H1 (cell line): Measurements from ENCODE around the gene AHCY. TPM values are rescaled to one million over a fixed set of nuclear protein-coding genes. Genes with fewer than 3 reads are reported as not detected.

Experiments
- CTCF ChIA-PET: fragments of 300-600 bp; sonication (Branson Sonifier 250); formaldehyde crosslinking; loops from one replicate; lab custom pipeline; 2021; ENCODE audit not compliant: partially characterized antibody; lab: Charles Lee
- POLR2A ChIA-PET: fragments of 300-600 bp; sonication (Branson Sonifier 250); formaldehyde crosslinking; loops from one replicate; lab custom pipeline; 2021; ENCODE audit warnings: inconsistent platforms; ENCODE audit not compliant: partially characterized antibody; lab: Charles Lee
- DNase-seq, 2 experiments: peaks; one replicate each; pipeline versions ENCODE4 v3.0.0 to v3.0.0-alpha.2; 2010 to 2022; ENCODE audit warnings: low spot score in 2 of 2, low read depth in 1 of 2, mixed read lengths in 1 of 2
- FAIRE-seq: peaks from 2 replicates; lab custom pipeline; 2011; peaks lifted over from hg19 to GRCh38; lab: Jason Lieb, UNC
- H2AFZ ChIP-seq: 2 replicates; pipeline ENCODE4 v1.8.1; 2012; ENCODE audit warnings: low read length, inconsistent platforms
- H2AK5ac ChIP-seq: 2 replicates; pipeline ENCODE4 v1.6.1; 2013; ENCODE audit warnings: low read depth, low read length
- H2BK120ac ChIP-seq: replicated peaks from 2 replicates; pipeline ENCODE3; 2013; ENCODE audit warnings: low read depth, low read length, inconsistent platforms
- H2BK12ac ChIP-seq: 2 replicates; pipeline ENCODE4 v1.6.1; 2013; ENCODE audit warnings: low read depth, low read length
- H2BK15ac ChIP-seq: 2 replicates; pipeline ENCODE4 v1.6.1; 2013; ENCODE audit warnings: low read length
- H2BK20ac ChIP-seq: 2 replicates; pipeline ENCODE4 v1.6.1; 2013; ENCODE audit warnings: low read length
- H2BK5ac ChIP-seq: 2 replicates; pipeline ENCODE4 v1.6.1; 2013; ENCODE audit warnings: low read depth, low read length
- H3K14ac ChIP-seq: 2 replicates; pipeline ENCODE4 v1.6.1; 2013; ENCODE audit warnings: inconsistent platforms; ENCODE audit not compliant: insufficient read length
- H3K18ac ChIP-seq: 2 replicates; pipeline ENCODE4 v1.6.1; 2013; ENCODE audit warnings: low read length; ENCODE audit errors: extremely low read depth
- H3K23ac ChIP-seq: 2 replicates; pipeline ENCODE4 v1.6.1; 2013; ENCODE audit warnings: inconsistent platforms; ENCODE audit not compliant: insufficient read length
- H3K23me2 ChIP-seq: 2 replicates; pipeline ENCODE4 v1.6.1; 2013; ENCODE audit warnings: low read depth, low read length
- H3K27ac ChIP-seq: 2 replicates; pipeline ENCODE4 v1.6.1; 2011; ENCODE audit warnings: low read depth, low read length, inconsistent platforms
- H3K27me3 ChIP-seq, 4 experiments: replicated peaks in 1 of 4; 1 replicate in 1 of 4; 2 replicates in 3 of 4; pipeline versions ENCODE4 v1.6.1 to v1.8.1; 2011 to 2013; ENCODE audit warnings: low read length in 3 of 4, mild to moderate bottlenecking in 3 of 4, inconsistent platforms in 2 of 4, mixed read lengths in 2 of 4, moderate library complexity in 1 of 4; ENCODE audit not compliant: control insufficient read depth in 3 of 4, insufficient read depth in 3 of 4; ENCODE audit errors: extremely low read depth in 1 of 4
- H3K36me3 ChIP-seq, 4 experiments: 2 replicates each; pipeline versions ENCODE4 v1.6.1 to v1.8.1; 2011 to 2013; ENCODE audit warnings: mild to moderate bottlenecking in 4 of 4, low read length in 3 of 4, moderate library complexity in 2 of 4, control low read depth in 1 of 4, inconsistent platforms in 1 of 4; ENCODE audit not compliant: insufficient read depth in 4 of 4, control insufficient read depth in 2 of 4
- H3K4ac ChIP-seq: replicated peaks from 2 replicates; pipeline ENCODE3; 2013; ENCODE audit warnings: low read length, low read depth, mixed read lengths, inconsistent platforms; ENCODE audit not compliant: insufficient read length
- H3K4me1 ChIP-seq, 4 experiments: replicated peaks in 1 of 4; 1 replicate in 1 of 4; 2 replicates in 3 of 4; pipeline versions ENCODE4 v1.6.1 to v1.8.1; 2011 to 2013; ENCODE audit warnings: low read length in 3 of 4, inconsistent platforms in 2 of 4, mixed read lengths in 1 of 4; ENCODE audit not compliant: insufficient read depth in 4 of 4, control insufficient read depth in 3 of 4
- H3K4me2 ChIP-seq, 2 experiments: 2 replicates each; pipeline versions ENCODE4 v1.6.1 to v1.8.1; 2011 to 2013; ENCODE audit warnings: low read depth in 2 of 2, low read length in 2 of 2, control low read depth in 1 of 2, inconsistent platforms in 1 of 2, mild to moderate bottlenecking in 1 of 2; ENCODE audit not compliant: insufficient read depth in 1 of 2
- H3K4me3 ChIP-seq, 4 experiments: fragments of 200-600, 300-600 bp in 1 of 4; sonication (generic), shearing (Covaris generic), sonication (Bioruptor Twin) in 1 of 4; 2 replicates each; pipeline versions ENCODE4 v1.5.1 to v1.8.1; 2011 to 2016; ENCODE audit warnings: low read length in 4 of 4, low read depth in 3 of 4, control low read depth in 2 of 4, inconsistent platforms in 2 of 4, mild to moderate bottlenecking in 2 of 4, mixed read lengths in 1 of 4, moderate library complexity in 1 of 4; ENCODE audit not compliant: insufficient read depth in 2 of 4; ENCODE audit errors: extremely low read depth in 1 of 4
- H3K56ac ChIP-seq: replicated peaks from 2 replicates; pipeline ENCODE3; 2013; ENCODE audit warnings: low read depth, mild to moderate bottlenecking, mixed read lengths, low read length, inconsistent platforms; ENCODE audit not compliant: insufficient read length
- H3K79me1 ChIP-seq: 2 replicates; pipeline ENCODE4 v1.6.1; 2013; ENCODE audit warnings: low read depth, low read length, control low read depth
- H3K79me2 ChIP-seq, 2 experiments: 2 replicates each; pipeline versions ENCODE4 v1.6.1 to v1.8.1; 2012 to 2013; ENCODE audit warnings: low read length in 2 of 2, mild to moderate bottlenecking in 2 of 2, inconsistent platforms in 1 of 2; ENCODE audit not compliant: insufficient read depth in 2 of 2, control insufficient read depth in 1 of 2
- H3K9ac ChIP-seq, 4 experiments: replicated peaks in 1 of 4; 1 replicate in 1 of 4; 2 replicates in 3 of 4; pipeline versions ENCODE4 v1.6.1 to v1.8.1; 2011 to 2013; ENCODE audit warnings: low read depth in 3 of 4, low read length in 3 of 4, control low read depth in 2 of 4, mild to moderate bottlenecking in 2 of 4, moderate library complexity in 2 of 4, inconsistent platforms in 1 of 4; ENCODE audit errors: extremely low read depth in 1 of 4
- H3K9me3 ChIP-seq, 2 experiments: 2 replicates each; pipeline versions ENCODE4 v1.6.1 to v1.8.1; 2012 to 2013; ENCODE audit warnings: mild to moderate bottlenecking in 2 of 2, moderate library complexity in 2 of 2, control low read depth in 1 of 2, inconsistent platforms in 1 of 2, low read depth in 1 of 2, low read length in 1 of 2, mixed read lengths in 1 of 2; ENCODE audit not compliant: insufficient read depth in 2 of 2
- H4K20me1 ChIP-seq, 2 experiments: replicated peaks in 1 of 2; 2 replicates each; pipeline versions ENCODE3 to v1.8.1; 2011 to 2013; ENCODE audit warnings: inconsistent platforms in 2 of 2, low read length in 2 of 2, mild to moderate bottlenecking in 1 of 2; ENCODE audit not compliant: insufficient read depth in 2 of 2, control insufficient read depth in 1 of 2
- H4K5ac ChIP-seq: 2 replicates; pipeline ENCODE4 v1.6.1; 2013; ENCODE audit warnings: low read length, low read depth, mixed read lengths, inconsistent platforms; ENCODE audit not compliant: insufficient read length
- H4K8ac ChIP-seq: 2 replicates; pipeline ENCODE4 v1.8.0; 2013; ENCODE audit warnings: mild to moderate bottlenecking, moderate library complexity, low read length, inconsistent platforms; ENCODE audit not compliant: insufficient read depth; ENCODE audit errors: extremely low read depth
- H4K91ac ChIP-seq: replicated peaks from 2 replicates; pipeline ENCODE3; 2013; ENCODE audit warnings: low read length, mixed read lengths, inconsistent platforms; ENCODE audit not compliant: insufficient read length
- RBBP5 ChIP-seq: IDR thresholded peaks from 2 replicates; pipeline ENCODE4 v1.7.1; 2012; ENCODE audit warnings: low read depth, mild to moderate bottlenecking, inconsistent platforms, low read length, moderate library complexity, borderline replicate concordance
- SAP30 ChIP-seq: fragments of 300-600 bp; sonication (generic); IDR thresholded peaks from 2 replicates; pipeline ENCODE4 v1.7.1; 2012; ENCODE audit warnings: low read length, moderate library complexity, mild to moderate bottlenecking, inconsistent platforms; ENCODE audit not compliant: insufficient read depth, insufficient replicate concordance
- WGBS, 2 experiments: shearing (Covaris generic) in 1 of 2; methylation state at CpG; one replicate each; pipeline versions ENCODE4 v1.1.6 to v1.1.7; 2013 to 2015; ENCODE audit warnings: low lambda C conversion rate in 2 of 2, mixed read lengths in 2 of 2, inconsistent platforms in 1 of 2, low coverage in 1 of 2, missing lambda C conversion rate in 1 of 2; ENCODE audit not compliant: insufficient replicate concordance in 2 of 2, insufficient coverage in 1 of 2, insufficient read length in 1 of 2; ENCODE audit errors: extremely low coverage in 1 of 2, missing lambda C conversion rate in 1 of 2; 5-methylcytosine and 5-hydroxymethylcytosine counted together
- polyA plus RNA-seq, 7 experiments: library from polyadenylated mRNA; depleted of rRNA in 3 of 7; stranded (reverse) in 5 of 7; unstranded in 2 of 7; fragments of >200 nt in 5 of 7; fragments of 200-250 nt in 2 of 7; gene quantifications; 1 replicate in 5 of 7; 2 replicates in 1 of 7; 4 replicates in 1 of 7; pipeline versions ENCODE4 v1.2.1 to v1.2.3, GENCODE V29; 2011 to 2013; ENCODE audit warnings: missing spikeins in 2 of 7, mixed read lengths in 2 of 7
- total RNA-seq: library from RNA; stranded (reverse); fragmentation: NEBNext Ultra II Directional; extraction: Animal tissue kit (Norgen Biotek cat#: 25700); gene quantifications from 2 replicates; pipeline ENCODE4 v1.2.1, GENCODE V29; 2021

The AHCY gene
- total and polyA plus RNA-seq, 2 of the 8 experiments (the other 6 are each of a cell fraction or from before 2014, with no cell fraction given) = 404 to 638 TPM

- Histone ChIP-seq H3K4me3 (no peak within 1 kb of the TSS), H3K79me1 (no peaks in the 10 kb centered on the region), H4K20me1 (no peaks in the 10 kb centered on the region), H2AFZ (peak within 1 kb of the TSS; percentile 57; the same call in 1 of the 2 replicates), H4K91ac (no peak within 1 kb of the TSS), H3K4me1 (no peaks in the 10 kb centered on the region), H2BK5ac (no peak within 1 kb of the TSS), H2BK20ac (no peak within 1 kb of the TSS), H3K9me3 (no peaks in the 10 kb centered on the region), H3K56ac (no peak within 1 kb of the TSS), H3K79me2 (no peaks in the 10 kb centered on the region), H4K8ac (no peak within 1 kb of the TSS), H2BK12ac (no peak within 1 kb of the TSS), H2BK15ac (no peak within 1 kb of the TSS), H3K18ac (no peak within 1 kb of the TSS), H3K14ac (no peak within 1 kb of the TSS), H3K4ac (no peak within 1 kb of the TSS), H3K27me3 (no peaks in the 10 kb centered on the region), H3K23me2 (no peaks in the 10 kb centered on the region; the same call in 1 of the 2 replicates), H3K27ac (no peak within 1 kb of the TSS), H3K9ac (no peak within 1 kb of the TSS), H2AK5ac (no peak within 1 kb of the TSS), H4K5ac (no peak within 1 kb of the TSS), H3K4me2 (no peak within 1 kb of the TSS), H2BK120ac (no peak within 1 kb of the TSS), H3K23ac (no peak within 1 kb of the TSS), H3K36me3 (no peaks in the 10 kb centered on the region)
- TF ChIP-seq RBBP5 (no peak), SAP30 (no peak)
- FAIRE-seq (no peak), DNase-seq (no peak)
- CTCF ChIA-PET = interaction anchor here (1.4 to 1.5 kb wide), 2 partner anchors 14 to 21 kb away, joined by 3 to 4 read pairs; no protein-coding TSS in a partner anchor
- WGBS, 2 experiments = 77% methylated on average over 9 of the region's 9 CpGs; no CpG with 5 or more reads in 1 of the 2 experiments
- POLR2A ChIA-PET = interaction anchor here (1.4 to 1.8 kb wide), 2 partner anchors 15 to 46 kb away, joined by 3 to 5 read pairs; no protein-coding TSS in a partner anchor
These were observed 62.2 kb downstream of the AHCY start, which contains the start of gene ASIP for GRCh38 chr20:34240693-34241615. ASIP (plus strand) TSS chr20:34241423; CDS start chr20:34260375, 18,952 bp downstream.
